ENCODE measurements around the gene RELN. TPM values are rescaled to one million over a fixed set of nuclear protein-coding genes. Genes with fewer than 3 reads are reported as not detected.

Gene RELN
- total RNA-seq, 1 donor from 2014 or later, result 0.11 TPM

DNA sequence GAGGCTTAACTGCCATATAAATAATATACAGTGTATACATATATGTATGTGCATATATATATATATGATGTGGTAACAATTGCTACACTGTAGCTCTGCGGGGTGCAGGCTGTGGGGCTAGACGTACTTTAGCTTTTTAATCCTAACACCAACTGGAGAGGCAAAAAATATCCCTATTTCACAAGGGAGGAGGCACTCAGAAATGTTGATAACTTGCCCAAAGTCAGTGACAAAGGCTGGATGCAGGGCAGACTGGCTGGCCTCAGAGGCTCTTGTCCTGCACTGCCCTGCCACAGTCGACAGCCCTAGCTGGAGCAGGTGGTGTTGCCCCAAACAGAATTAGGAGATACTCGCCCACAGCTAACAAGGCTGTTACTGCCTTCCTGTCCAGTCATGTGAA lies 1.5 kb upstream of the RELN start:
- no peaks in the 10 kb centered on the region for H3K9me3 ChIP-seq
- no peak overlapping the region for H3K4me3 ChIP-seq
- intact Hi-C loops (cut with DNase I), result no loop called here
- TF ChIP-seq, protein P1, sequence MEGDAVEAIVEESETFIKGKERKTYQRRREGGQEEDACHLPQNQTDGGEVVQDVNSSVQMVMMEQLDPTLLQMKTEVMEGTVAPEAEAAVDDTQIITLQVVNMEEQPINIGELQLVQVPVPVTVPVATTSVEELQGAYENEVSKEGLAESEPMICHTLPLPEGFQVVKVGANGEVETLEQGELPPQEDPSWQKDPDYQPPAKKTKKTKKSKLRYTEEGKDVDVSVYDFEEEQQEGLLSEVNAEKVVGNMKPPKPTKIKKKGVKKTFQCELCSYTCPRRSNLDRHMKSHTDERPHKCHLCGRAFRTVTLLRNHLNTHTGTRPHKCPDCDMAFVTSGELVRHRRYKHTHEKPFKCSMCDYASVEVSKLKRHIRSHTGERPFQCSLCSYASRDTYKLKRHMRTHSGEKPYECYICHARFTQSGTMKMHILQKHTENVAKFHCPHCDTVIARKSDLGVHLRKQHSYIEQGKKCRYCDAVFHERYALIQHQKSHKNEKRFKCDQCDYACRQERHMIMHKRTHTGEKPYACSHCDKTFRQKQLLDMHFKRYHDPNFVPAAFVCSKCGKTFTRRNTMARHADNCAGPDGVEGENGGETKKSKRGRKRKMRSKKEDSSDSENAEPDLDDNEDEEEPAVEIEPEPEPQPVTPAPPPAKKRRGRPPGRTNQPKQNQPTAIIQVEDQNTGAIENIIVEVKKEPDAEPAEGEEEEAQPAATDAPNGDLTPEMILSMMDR (IDR thresholded peaks at IDR 0.05), result no peak
- H3K36me3 ChIP-seq, result no peaks in the 10 kb centered on the region
- peaks cover 0 to 4% of the 10 kb centered on the region in 2 donors for H3K4me1 ChIP-seq
- no peak for DNase-seq (ENCODE audit: low spot score in 2 of 2)
- H3K27ac ChIP-seq, result no peak overlapping the region
- H3K27me3 ChIP-seq, result no peaks in the 10 kb centered on the region

DNA sequence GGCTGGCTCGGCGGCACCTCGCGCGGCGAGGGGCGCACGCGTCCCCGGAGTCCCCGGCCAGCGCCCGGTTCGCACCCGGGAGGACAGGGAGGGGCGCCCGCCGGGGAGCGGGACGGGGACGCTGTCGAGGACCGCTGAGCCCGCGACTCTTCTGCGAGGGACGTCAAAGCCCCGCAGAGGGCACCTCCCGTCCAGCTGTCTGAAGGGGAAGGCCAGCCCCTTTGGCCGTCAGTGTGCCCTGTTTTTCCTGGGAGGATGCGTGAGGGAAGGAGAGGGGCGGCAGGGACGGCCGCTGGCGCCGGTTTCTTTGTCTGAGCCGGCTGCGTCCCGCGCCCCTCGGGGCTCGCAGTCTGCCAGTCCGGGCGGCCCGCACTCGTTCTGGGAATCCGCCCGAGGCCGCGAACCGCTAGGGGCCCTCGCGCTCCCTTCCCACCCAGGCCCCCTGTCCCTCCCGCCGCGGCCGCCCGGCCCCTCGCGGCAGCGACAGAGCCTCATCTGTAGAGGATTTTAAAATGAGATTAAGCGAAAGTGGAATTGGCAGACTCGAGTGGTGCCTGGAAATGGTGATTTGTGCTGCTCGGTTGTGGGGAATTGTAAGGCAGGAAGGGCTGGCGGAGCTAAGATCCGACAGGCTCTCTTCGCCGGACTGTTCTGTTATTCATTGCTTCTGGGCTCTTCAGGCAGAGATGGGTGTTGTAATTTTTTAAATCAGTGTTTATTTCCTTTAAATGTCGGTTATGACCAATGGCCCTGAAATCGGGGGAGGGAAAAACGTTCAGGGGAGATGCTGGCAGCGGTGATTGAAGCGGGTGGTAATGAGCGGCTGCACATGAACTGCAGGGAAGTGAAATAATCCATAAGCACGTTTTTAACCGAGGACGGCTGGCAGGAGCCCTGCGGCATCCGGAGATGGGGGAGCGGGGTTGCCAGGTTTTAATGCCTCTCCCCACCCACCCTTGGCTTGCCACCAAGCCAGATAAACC lies 618 bp upstream of the RELN start:
- peak overlapping the region; percentile 44 to 63 for H3K4me3 ChIP-seq
- DNase-seq (ENCODE audit: low spot score in 2 of 2), result no peak
- H3K4me1 ChIP-seq, result peaks cover 0 to 4% of the 10 kb centered on the region in 2 donors
- intact Hi-C loops (cut with DNase I), result no loop called here
- no peaks in the 10 kb centered on the region for H3K36me3 ChIP-seq
- no peaks in the 10 kb centered on the region for H3K9me3 ChIP-seq
- H3K27ac ChIP-seq, result no peak overlapping the region
- TF ChIP-seq, protein P1 (IDR thresholded peaks at IDR 0.05), result no peak
- no peaks in the 10 kb centered on the region for H3K27me3 ChIP-seq

DNA sequence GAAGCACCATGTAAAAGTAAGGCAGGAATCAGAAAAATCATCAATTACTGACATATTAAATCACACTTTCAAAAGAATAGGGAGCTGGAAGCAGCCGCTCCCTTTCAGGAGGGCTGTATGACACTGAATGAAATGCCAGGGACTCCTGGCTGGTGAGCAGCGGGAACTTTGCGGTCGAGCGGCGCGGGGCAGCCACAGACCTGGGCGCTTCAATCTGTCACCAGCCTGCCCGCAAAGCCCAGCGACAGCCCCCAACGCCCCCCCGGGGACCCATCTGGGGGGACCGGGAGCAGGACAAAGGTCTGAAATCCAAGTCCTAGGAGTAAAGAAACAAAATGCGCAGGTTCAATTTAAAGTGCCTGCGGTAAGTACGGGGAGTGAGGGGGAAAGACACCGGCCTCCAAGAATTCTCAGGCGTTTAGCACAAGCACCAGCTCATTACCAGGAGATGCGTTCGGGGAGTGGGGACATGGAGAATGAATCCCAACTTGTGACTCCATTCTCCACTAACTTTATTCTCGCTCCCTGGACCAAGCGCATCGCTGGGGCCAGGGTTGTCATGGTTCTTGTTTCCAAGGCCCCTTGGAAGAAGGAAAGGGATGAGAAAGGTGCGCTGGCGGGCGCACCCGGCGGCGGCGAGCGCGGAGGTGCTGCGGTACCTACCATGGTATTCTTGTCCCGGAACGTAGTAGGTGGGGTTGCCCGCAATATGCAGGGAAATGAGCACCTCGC lies 824 bp downstream of the RELN start:
- Histone ChIP-seq H3K27ac (no peak overlapping the region), H3K4me3 (peak overlapping the region in 1 of 2 donors; percentile 63), H3K36me3 (no peaks in the 10 kb centered on the region), H3K27me3 (no peaks in the 10 kb centered on the region), H3K4me1 (peaks cover 0 to 4% of the 10 kb centered on the region in 2 donors), H3K9me3 (no peaks in the 10 kb centered on the region)
- intact Hi-C loops (cut with DNase I), result no loop called here
- no peak for DNase-seq (ENCODE audit: low spot score in 2 of 2)
- TF ChIP-seq, protein P1 (IDR thresholded peaks at IDR 0.05), result no peak

DNA sequence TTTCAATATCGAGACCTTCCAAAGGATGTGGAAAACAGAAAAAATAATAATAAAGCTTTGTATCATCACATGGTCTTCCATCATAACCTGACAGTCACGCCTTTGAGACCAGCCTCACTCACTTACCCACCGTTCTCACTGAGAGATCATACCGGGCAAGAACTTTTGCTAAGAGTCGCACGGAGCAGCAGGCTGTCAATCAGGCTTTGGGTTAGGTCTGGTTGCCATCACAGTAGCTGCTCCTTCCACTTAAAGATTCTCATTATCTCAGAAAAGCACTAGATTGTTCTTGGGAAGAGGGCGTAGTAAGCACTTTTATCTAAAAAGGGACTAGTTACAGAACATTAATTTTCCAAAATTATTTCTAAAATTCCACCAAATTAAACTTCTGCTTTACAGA lies 2.0 kb downstream of the RELN start:
- TF ChIP-seq, protein P1 (IDR thresholded peaks at IDR 0.05), result no peak
- intact Hi-C loops (cut with DNase I), result no loop called here
- Histone ChIP-seq H3K9me3 (no peaks in the 10 kb centered on the region), H3K27ac (no peak overlapping the region), H3K36me3 (no peaks in the 10 kb centered on the region), H3K27me3 (no peaks in the 10 kb centered on the region), H3K4me3 (no peak overlapping the region), H3K4me1 (peaks cover 0 to 4% of the 10 kb centered on the region in 2 donors)
- DNase-seq (ENCODE audit: low spot score in 2 of 2), result no peak

DNA sequence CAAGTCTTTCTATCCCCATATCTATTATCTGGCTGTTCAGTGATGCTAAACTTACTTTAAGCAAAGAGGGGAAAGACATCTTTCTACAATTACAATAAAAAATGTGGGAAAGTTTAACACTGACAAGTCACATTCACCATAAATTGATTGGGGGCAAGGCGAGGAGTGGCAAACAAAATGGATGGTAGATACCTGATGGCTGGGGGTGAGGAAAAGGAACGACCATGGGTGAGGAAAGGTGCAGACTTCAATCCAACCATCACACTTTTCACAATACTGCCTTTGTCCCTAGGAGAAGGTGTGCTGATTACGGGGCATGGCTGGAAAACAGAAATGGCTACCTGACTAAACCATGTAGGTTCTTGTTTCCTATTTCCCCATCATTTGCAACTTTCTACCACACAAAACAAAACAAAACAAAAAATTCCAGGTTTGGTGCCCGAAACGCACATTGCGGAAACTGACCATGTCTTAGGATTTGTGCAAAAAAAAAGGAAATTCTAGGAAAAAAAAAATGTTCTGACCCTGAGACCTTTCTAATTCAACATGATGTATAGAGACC lies 3.8 kb downstream of the RELN start:
- H3K9me3 ChIP-seq, result no peaks in the 10 kb centered on the region
- H3K27me3 ChIP-seq, result no peaks in the 10 kb centered on the region
- peaks cover 0 to 4% of the 10 kb centered on the region in 2 donors for H3K4me1 ChIP-seq
- no peak overlapping the region for H3K4me3 ChIP-seq
- intact Hi-C loops (cut with DNase I), result no loop called here
- H3K36me3 ChIP-seq, result no peaks in the 10 kb centered on the region
- H3K27ac ChIP-seq, result no peak overlapping the region
- DNase-seq (ENCODE audit: low spot score in 2 of 2), result no peak
- TF ChIP-seq, protein P1 (IDR thresholded peaks at IDR 0.05), result no peak
